ENCODE results near the gene GAL3ST2.
A peak's percentile ranks its signal among the peaks of the same experiment; 100 is the strongest.
"Not testable (repeated sequence)": the region's sequence is repeated elsewhere in the genome, so short reads cannot be mapped to it uniquely, and the experiment has no call there.

GAL3ST2 gene

GRCh38 chr2:241791385-241791784 lies 14.8 kb downstream of the GAL3ST2 start:
- DNase-seq (ENCODE audit: low read depth in 1 of 2, low spot score in 1 of 2): not testable (repeated sequence)

GRCh38 chr2:241793385-241793784 lies 16.8 kb downstream of the GAL3ST2 start:
- no peak for DNase-seq (ENCODE audit: low read depth in 1 of 2, low spot score in 1 of 2)

- no peak for DNase-seq (ENCODE audit: low read depth in 1 of 2, low spot score in 1 of 2)
Measured at GRCh38 chr2:241794250-241794823, 17.7 kb downstream of the GAL3ST2 start.

- DNase-seq (ENCODE audit: low read depth in 1 of 2, low spot score in 1 of 2): no peak
Measured at GRCh38 chr2:241795021-241795999, 18.7 kb downstream of the GAL3ST2 start.

GRCh38 chr2:241796209-241796608 lies 19.6 kb downstream of the GAL3ST2 start:
- no peak for DNase-seq (ENCODE audit: low read depth in 1 of 2, low spot score in 1 of 2)

GRCh38 chr2:241796610-241797138 lies 20.1 kb downstream of the GAL3ST2 start:
- DNase-seq (ENCODE audit: low read depth in 1 of 2, low spot score in 1 of 2): no peak

- DNase-seq (ENCODE audit: low read depth in 1 of 2, low spot score in 1 of 2): no peak
Measured at GRCh38 chr2:241797441-241798080, 20.9 kb downstream of the GAL3ST2 start.

GRCh38 chr2:241798081-241798630 lies 21.5 kb downstream of the GAL3ST2 start:
- no peak for DNase-seq (ENCODE audit: low read depth in 1 of 2, low spot score in 1 of 2)

GRCh38 chr2:241798631-241799521 lies 22.3 kb downstream of the GAL3ST2 start:
- no peak for DNase-seq (ENCODE audit: low read depth in 1 of 2, low spot score in 1 of 2)

- no peak for DNase-seq (ENCODE audit: low read depth in 1 of 2, low spot score in 1 of 2)
Measured at GRCh38 chr2:241799522-241800197, 23.0 kb downstream of the GAL3ST2 start.

- DNase-seq (ENCODE audit: low read depth in 1 of 2, low spot score in 1 of 2): not testable (repeated sequence)
Measured at GRCh38 chr2:241800198-241800903, 23.7 kb downstream of the GAL3ST2 start.

- no peak for DNase-seq (ENCODE audit: low read depth in 1 of 2, low spot score in 1 of 2)
Measured at GRCh38 chr2:241801611-241802420, 25.2 kb downstream of the GAL3ST2 start.

- no peak for DNase-seq (ENCODE audit: low read depth in 1 of 2, low spot score in 1 of 2)
Measured at GRCh38 chr2:241802421-241803318, 26.0 kb downstream of the GAL3ST2 start.

GRCh38 chr2:241803387-241804325 lies 27.0 kb downstream of the GAL3ST2 start:
- peak in 1 of 2 donors; percentile 17 for DNase-seq (ENCODE audit: low read depth in 1 of 2, low spot score in 1 of 2)

- DNase-seq (ENCODE audit: low read depth in 1 of 2, low spot score in 1 of 2): no peak
Measured at GRCh38 chr2:241804326-241805229, 28.0 kb downstream of the GAL3ST2 start.
